ENCODE measurements around the gene LRRC27.
"Not testable (repeated sequence)": the region's sequence is repeated elsewhere in the genome, so short reads cannot be mapped to it uniquely, and the experiment has no call there.

LRRC27 gene

GRCh38 chr10:132316133-132316532 is 15.9 kb upstream of the LRRC27 start:
- DNase-seq, result no peak

- DNase-seq, result not testable (repeated sequence)
Measured at GRCh38 chr10:132317477-132317876, 14.5 kb upstream of the LRRC27 start.

- DNase-seq, result peak; percentile 83
Measured at GRCh38 chr10:132319853-132320653, 11.9 kb upstream of the LRRC27 start.

GRCh38 chr10:132320654-132321469 is 11.1 kb upstream of the LRRC27 start:
- DNase-seq, result no peak

- no peak for DNase-seq
Measured at GRCh38 chr10:132321726-132322125, 10.3 kb upstream of the LRRC27 start.

GRCh38 chr10:132322586-132323048 is 9.4 kb upstream of the LRRC27 start:
- peak; percentile 18 for DNase-seq

- no peak for DNase-seq
Measured at GRCh38 chr10:132324186-132324585, 7.8 kb upstream of the LRRC27 start.

GRCh38 chr10:132326344-132326889 is 5.6 kb upstream of the LRRC27 start:
- DNase-seq, result no peak

- DNase-seq, result no peak
Measured at GRCh38 chr10:132326925-132327324, 5.1 kb upstream of the LRRC27 start.

GRCh38 chr10:132328106-132328505 is 3.9 kb upstream of the LRRC27 start:
- DNase-seq, result no peak

- DNase-seq, result no peak
Measured at GRCh38 chr10:132328738-132329137, 3.3 kb upstream of the LRRC27 start.

- DNase-seq, result peak; percentile 90
Measured at GRCh38 chr10:132329565-132330485, 2.2 kb upstream of the LRRC27 start.

- no peak for DNase-seq
Measured at GRCh38 chr10:132330486-132330833, 1.5 kb upstream of the LRRC27 start.

GRCh38 chr10:132332433-132332754 is 401 bp downstream of the LRRC27 start:
- DNase-seq, result no peak

- no peak for DNase-seq
Measured at GRCh38 chr10:132333386-132333785, 1.4 kb downstream of the LRRC27 start.

GRCh38 chr10:132334631-132335188 is 2.7 kb downstream of the LRRC27 start:
- DNase-seq, result no peak

GRCh38 chr10:132335189-132336063 is 3.4 kb downstream of the LRRC27 start:
- no peak for DNase-seq

- DNase-seq, result no peak
Measured at GRCh38 chr10:132336064-132336746, 4.2 kb downstream of the LRRC27 start.

- DNase-seq, result no peak
Measured at GRCh38 chr10:132336919-132337407, 5.0 kb downstream of the LRRC27 start.

- not testable (repeated sequence) for DNase-seq
Measured at GRCh38 chr10:132337854-132338253, 5.9 kb downstream of the LRRC27 start.

- DNase-seq, result no peak
Measured at GRCh38 chr10:132338876-132339275, 6.9 kb downstream of the LRRC27 start.
